Progenitor cell of endocrine pancreas (in vitro differentiated cells): ENCODE results near the gene CCDC90B. TPM values are rescaled to one million over a fixed set of nuclear protein-coding genes. Genes with fewer than 3 reads are reported as not detected.

Source experiments
- DNase-seq: peaks from one replicate; pipeline ENCODE4 v3.0.0; 2021; ENCODE audit warnings: low spot score; ENCODE audit not compliant: unreplicated experiment
- H3K27ac Mint-ChIP-seq: 2 replicates; pipeline ENCODE4 v1.8.0; 2021; ENCODE audit warnings: mild to moderate bottlenecking, moderate library complexity, mixed read lengths
- H3K27me3 Mint-ChIP-seq: 2 replicates; pipeline ENCODE4 v1.8.0; 2021; ENCODE audit warnings: mixed read lengths
- H3K36me3 Mint-ChIP-seq: 2 replicates; pipeline ENCODE4 v1.8.0; 2022; ENCODE audit warnings: mixed read lengths; ENCODE audit not compliant: insufficient read depth
- H3K4me1 Mint-ChIP-seq: 2 replicates; pipeline ENCODE4 v1.8.0; 2021; ENCODE audit warnings: low read depth, mixed read lengths
- H3K4me3 Mint-ChIP-seq: 2 replicates; pipeline ENCODE4 v1.8.0; 2021; ENCODE audit warnings: low read depth, mild to moderate bottlenecking, moderate library complexity, mixed read lengths
- H3K9me3 Mint-ChIP-seq: 2 replicates; pipeline ENCODE4 v1.8.0; 2021; ENCODE audit warnings: low read depth, mixed read lengths
- total RNA-seq: library from RNA; stranded (reverse); gene quantifications from 2 replicates; pipeline ENCODE4 v1.2.1, GENCODE V29; 2021
- TF ChIP-seq, protein P1 (sequence below): fragments of 200-600 bp; sonication (generic); IDR thresholded peaks from one replicate; pipeline ENCODE4 v1.5.0; 2021; ENCODE audit warnings: antibody characterized with exemption, mild to moderate bottlenecking; ENCODE audit not compliant: unreplicated experiment

The CCDC90B gene
- total RNA-seq, 1 donor from 2014 or later = 47.0 TPM

DNA sequence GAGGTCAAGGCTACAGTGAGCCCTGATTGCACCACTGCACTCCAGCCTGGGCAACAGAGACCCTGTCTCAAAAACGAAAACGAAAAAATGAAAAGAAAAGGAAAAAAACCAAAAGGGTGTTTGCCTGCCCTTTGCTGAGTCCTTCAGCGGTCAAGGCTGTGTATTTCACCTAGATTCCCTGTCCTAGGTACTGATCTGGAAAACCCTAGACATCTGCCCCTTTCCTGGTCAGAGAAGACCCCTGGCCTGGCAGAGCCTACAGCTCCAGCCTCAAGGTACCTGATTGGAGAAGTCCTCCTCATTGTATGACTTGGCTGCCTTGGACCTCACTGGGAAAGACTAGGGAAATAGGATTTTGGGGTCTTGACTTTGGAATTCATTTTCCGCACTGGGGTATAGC, 8.0 kb upstream of the CCDC90B start:
- no peak for DNase-seq
- H3K27ac Mint-ChIP-seq = no peak overlapping the region
- H3K27me3 Mint-ChIP-seq = peaks cover 8% of the 10 kb centered on the region
- no peaks in the 10 kb centered on the region for H3K36me3 Mint-ChIP-seq
- no peak overlapping the region for H3K4me3 Mint-ChIP-seq
- no peaks in the 10 kb centered on the region for H3K9me3 Mint-ChIP-seq
- TF ChIP-seq, protein P1, sequence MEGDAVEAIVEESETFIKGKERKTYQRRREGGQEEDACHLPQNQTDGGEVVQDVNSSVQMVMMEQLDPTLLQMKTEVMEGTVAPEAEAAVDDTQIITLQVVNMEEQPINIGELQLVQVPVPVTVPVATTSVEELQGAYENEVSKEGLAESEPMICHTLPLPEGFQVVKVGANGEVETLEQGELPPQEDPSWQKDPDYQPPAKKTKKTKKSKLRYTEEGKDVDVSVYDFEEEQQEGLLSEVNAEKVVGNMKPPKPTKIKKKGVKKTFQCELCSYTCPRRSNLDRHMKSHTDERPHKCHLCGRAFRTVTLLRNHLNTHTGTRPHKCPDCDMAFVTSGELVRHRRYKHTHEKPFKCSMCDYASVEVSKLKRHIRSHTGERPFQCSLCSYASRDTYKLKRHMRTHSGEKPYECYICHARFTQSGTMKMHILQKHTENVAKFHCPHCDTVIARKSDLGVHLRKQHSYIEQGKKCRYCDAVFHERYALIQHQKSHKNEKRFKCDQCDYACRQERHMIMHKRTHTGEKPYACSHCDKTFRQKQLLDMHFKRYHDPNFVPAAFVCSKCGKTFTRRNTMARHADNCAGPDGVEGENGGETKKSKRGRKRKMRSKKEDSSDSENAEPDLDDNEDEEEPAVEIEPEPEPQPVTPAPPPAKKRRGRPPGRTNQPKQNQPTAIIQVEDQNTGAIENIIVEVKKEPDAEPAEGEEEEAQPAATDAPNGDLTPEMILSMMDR = no peak
- no peaks in the 10 kb centered on the region for H3K4me1 Mint-ChIP-seq

DNA sequence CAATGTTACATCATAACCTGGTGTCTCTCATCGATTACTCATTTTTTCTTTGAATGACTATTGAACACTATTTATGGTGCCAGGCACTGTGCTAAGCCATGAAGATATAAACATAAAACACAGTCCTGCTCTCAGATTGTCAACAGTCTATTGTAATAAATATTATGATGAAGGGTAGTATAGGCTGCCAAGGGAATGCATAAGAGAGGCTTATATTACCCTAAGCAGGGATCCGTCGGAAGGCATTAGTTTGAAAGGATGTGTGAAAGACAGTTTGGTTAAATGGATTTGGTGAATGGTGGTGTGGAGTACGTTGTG, 7.2 kb upstream of the CCDC90B start:
- Mint-ChIP-seq H3K27ac (no peak overlapping the region), H3K9me3 (no peaks in the 10 kb centered on the region), H3K4me1 (no peaks in the 10 kb centered on the region), H3K27me3 (peaks cover 7% of the 10 kb centered on the region), H3K4me3 (no peak overlapping the region), H3K36me3 (no peaks in the 10 kb centered on the region)
- TF ChIP-seq, protein P1 = no peak
- no peak for DNase-seq

DNA sequence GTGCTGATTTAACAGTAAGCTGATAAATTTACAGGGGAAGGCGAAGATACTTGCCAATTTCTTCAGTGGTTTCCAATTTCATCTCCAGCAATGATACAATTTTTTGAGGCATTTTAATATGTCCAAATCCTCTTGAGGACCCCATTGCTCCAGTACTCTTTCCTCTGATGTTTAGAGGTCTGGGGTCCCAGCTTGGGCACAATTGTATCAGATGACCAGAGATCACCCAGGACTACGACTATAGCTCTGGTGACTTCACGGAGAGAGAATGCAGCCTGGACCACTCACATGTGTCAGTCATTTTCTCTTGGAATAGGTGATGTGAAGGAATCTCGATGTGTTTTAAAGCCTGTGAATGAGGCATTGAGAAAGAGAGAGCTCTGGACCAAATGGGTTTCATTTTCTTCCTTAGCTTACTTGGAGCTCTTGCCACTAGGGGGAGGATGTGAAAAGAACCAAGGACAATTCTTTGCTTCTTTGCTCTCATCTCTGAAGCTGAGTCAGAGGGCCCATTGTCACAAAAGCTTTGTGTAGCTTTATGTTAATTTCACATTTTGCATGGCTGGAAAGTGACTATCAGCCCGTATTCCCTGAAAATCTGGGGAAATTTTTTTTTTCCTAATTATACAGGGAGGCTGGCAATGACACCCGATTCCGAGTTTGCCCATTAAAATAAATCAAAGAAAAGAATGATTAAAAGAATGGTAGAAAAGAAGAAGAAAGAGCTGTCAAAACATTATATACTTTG, 6.7 kb upstream of the CCDC90B start:
- Mint-ChIP-seq H3K4me3 (no peak overlapping the region), H3K9me3 (no peaks in the 10 kb centered on the region), H3K27me3 (peaks cover 7% of the 10 kb centered on the region), H3K36me3 (no peaks in the 10 kb centered on the region), H3K27ac (no peak overlapping the region), H3K4me1 (no peaks in the 10 kb centered on the region)
- no peak for DNase-seq
- TF ChIP-seq, protein P1 = peak; percentile 73

DNA sequence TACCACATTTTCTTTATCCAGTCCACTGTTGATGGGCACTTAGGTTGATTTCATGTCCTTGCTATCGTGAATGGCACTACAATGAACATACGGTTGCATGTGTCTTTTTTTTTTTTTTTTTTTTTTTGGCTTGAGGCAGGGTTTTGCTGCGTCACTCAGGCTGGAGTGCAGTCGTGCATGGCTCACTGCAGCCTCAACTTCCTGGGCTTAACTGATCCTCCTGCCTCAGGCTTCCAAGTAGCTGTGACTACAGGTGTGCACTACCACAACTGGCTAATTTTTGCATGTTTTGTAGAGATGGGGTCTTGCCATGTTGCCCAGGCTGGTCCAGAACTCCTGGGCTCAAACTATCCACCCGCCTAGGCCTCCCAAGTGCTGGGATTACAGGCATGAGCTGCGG, 1.5 kb upstream of the CCDC90B start:
- Mint-ChIP-seq H3K27me3 (no peaks in the 10 kb centered on the region), H3K9me3 (peaks cover 3% of the 10 kb centered on the region), H3K4me1 (peaks cover 18% of the 10 kb centered on the region), H3K4me3 (no peak overlapping the region), H3K36me3 (no peaks in the 10 kb centered on the region), H3K27ac (no peak overlapping the region)
- TF ChIP-seq, protein P1 = no peak
- DNase-seq = no peak

DNA sequence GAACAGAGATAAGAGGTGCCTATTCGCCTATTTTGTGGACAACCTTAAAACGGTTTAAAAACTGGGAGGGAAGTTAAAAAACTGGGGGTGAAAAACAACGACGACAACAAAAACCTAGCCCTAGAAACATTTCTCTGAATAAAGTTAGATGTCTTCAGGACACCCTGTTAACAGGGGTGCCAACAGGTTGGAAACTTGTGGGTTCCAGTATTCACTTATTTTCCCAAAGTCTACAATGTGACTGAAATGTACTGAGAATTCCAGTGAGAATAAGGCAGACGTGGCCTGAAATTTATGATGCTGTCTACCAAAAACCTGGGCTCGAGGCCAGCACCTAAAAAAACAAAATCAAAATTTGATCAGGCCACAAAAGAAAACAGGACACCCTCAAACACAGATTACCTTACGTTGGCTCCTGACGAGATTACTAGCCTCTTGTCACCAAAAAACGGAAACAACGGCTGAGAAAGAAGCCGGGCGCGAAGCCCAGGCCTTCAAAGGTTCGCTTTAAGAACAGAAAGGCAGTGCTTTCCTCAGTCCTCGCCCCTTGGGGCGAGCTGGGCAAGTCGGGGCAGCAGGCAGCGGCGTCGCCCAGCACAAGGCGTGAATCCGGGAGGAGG, 906 bp downstream of the CCDC90B start:
- H3K4me3 Mint-ChIP-seq = peak overlapping the region; percentile 98
- DNase-seq = no peak
- TF ChIP-seq, protein P1 = no peak

More for the DNA sequence above, 906 bp downstream of the CCDC90B start:
- peaks cover 3% of the 10 kb centered on the region for H3K9me3 Mint-ChIP-seq
- H3K27ac Mint-ChIP-seq = peak overlapping the region; percentile 99
- no peaks in the 10 kb centered on the region for H3K36me3 Mint-ChIP-seq
- no peaks in the 10 kb centered on the region for H3K27me3 Mint-ChIP-seq
- peaks cover 21% of the 10 kb centered on the region for H3K4me1 Mint-ChIP-seq
